HEK293 (cell line): ENCODE measurements around the gene DHX16.

Experiments
- CTCF ChIA-PET: fragments of 350-600 bp; formaldehyde crosslinking; extraction: SDS; loops from one replicate; lab custom pipeline; 2021; ENCODE audit warnings: antibody characterized with exemption; lab: Yijun Ruan, JAX
- POLR2A ChIA-PET: fragments of 300-600 bp; formaldehyde crosslinking; extraction: SDS; loops from one replicate; lab custom pipeline; 2020; ENCODE audit warnings: antibody characterized with exemption, inconsistent platforms; lab: Yijun Ruan, JAX
- H3K27ac ChIP-seq: fragments of 200-500 bp; sonication (Bioruptor generic); 2 replicates; pipeline ENCODE4 v1.5.1; 2014; ENCODE audit warnings: low read depth, low read length, control low read depth, inconsistent platforms; ENCODE audit errors: extremely low read depth
- H3K36me3 ChIP-seq, 2 experiments: fragments of 200-500 bp in 1 of 2; sonication (Bioruptor generic) in 1 of 2; 1 replicate in 1 of 2; 2 replicates in 1 of 2; pipeline ENCODE4 v1.5.1; 2014 to 2017; ENCODE audit warnings: inconsistent platforms in 2 of 2, low read length in 2 of 2; ENCODE audit not compliant: control insufficient read depth in 2 of 2, insufficient read depth in 1 of 2
- H3K4me1 ChIP-seq: fragments of 200-500 bp; sonication (Bioruptor generic); 2 replicates; pipeline ENCODE4 v1.5.1; 2014; ENCODE audit warnings: mild to moderate bottlenecking, low read length, inconsistent platforms; ENCODE audit not compliant: control insufficient read depth, insufficient read depth
- H3K4me3 ChIP-seq: 2 replicates; pipeline ENCODE4 v1.5.1; 2011; ENCODE audit warnings: low read depth, mild to moderate bottlenecking, control low read depth, low read length, moderate library complexity
- H3K9me3 ChIP-seq: fragments of 200-500 bp; sonication (Bioruptor generic); 2 replicates; pipeline ENCODE4 v1.5.1; 2014; ENCODE audit warnings: low read depth, low read length, inconsistent platforms; ENCODE audit not compliant: control insufficient read depth, insufficient read depth
- INSM2 ChIP-seq: fragments of 450-650 bp; formaldehyde crosslinking; IDR thresholded peaks from 2 replicates; pipeline ENCODE4 v1.5.1; 2016; ENCODE audit warnings: missing biosample characterization, missing genetic modification characterization
- MYNN ChIP-seq: fragments of 450-650 bp; formaldehyde crosslinking; IDR thresholded peaks from 2 replicates; pipeline ENCODE4 v1.5.1; 2016; ENCODE audit warnings: missing biosample characterization, missing genetic modification characterization, borderline replicate concordance
- SALL2 ChIP-seq: fragments of 450-650 bp; formaldehyde crosslinking; IDR thresholded peaks from 2 replicates; pipeline ENCODE4 v1.5.0; 2017; ENCODE audit warnings: missing biosample characterization, mild to moderate bottlenecking, missing genetic modification characterization, borderline replicate concordance
- ZBTB1 ChIP-seq: fragments of 450-650 bp; formaldehyde crosslinking; IDR thresholded peaks from 2 replicates; pipeline ENCODE4 v1.5.1; 2016; ENCODE audit warnings: missing biosample characterization, missing genetic modification characterization
- ZBTB48 ChIP-seq: fragments of 450-650 bp; formaldehyde crosslinking; IDR thresholded peaks from 2 replicates; pipeline ENCODE4 v1.5.1; 2016; ENCODE audit warnings: missing biosample characterization, missing genetic modification characterization
- ZBTB7A ChIP-seq: fragments of 450-650 bp; formaldehyde crosslinking; IDR thresholded peaks from 2 replicates; pipeline ENCODE4 v1.5.1; 2016; ENCODE audit warnings: low read depth, missing biosample characterization, missing genetic modification characterization
- ZNF341 ChIP-seq: fragments of 450-650 bp; formaldehyde crosslinking; IDR thresholded peaks from 2 replicates; pipeline ENCODE4; 2016; ENCODE audit warnings: low read depth, missing biosample characterization, missing genetic modification characterization
- ZNF514 ChIP-seq: fragments of 450-650 bp; formaldehyde crosslinking; IDR thresholded peaks from 2 replicates; pipeline ENCODE4 v1.5.1; 2016; ENCODE audit warnings: missing biosample characterization, missing genetic modification characterization
- ZNF596 ChIP-seq: fragments of 450-650 bp; IDR thresholded peaks from 2 replicates; pipeline ENCODE4 v1.5.0; 2018; ENCODE audit warnings: missing biosample characterization, mild to moderate bottlenecking, missing genetic modification characterization, moderate library complexity
- ZNF600 ChIP-seq: fragments of 450-650 bp; formaldehyde crosslinking; IDR thresholded peaks from 2 replicates; pipeline ENCODE4 v1.5.1; 2016; ENCODE audit warnings: missing biosample characterization, missing genetic modification characterization
- ZNF664 ChIP-seq: fragments of 450-650 bp; formaldehyde crosslinking; IDR thresholded peaks from 2 replicates; pipeline ENCODE4 v1.5.1; 2016; ENCODE audit warnings: missing biosample characterization, missing genetic modification characterization
- ZNF843 ChIP-seq: fragments of 450-650 bp; formaldehyde crosslinking; IDR thresholded peaks from 2 replicates; pipeline ENCODE4 v1.5.1; 2016; ENCODE audit warnings: missing biosample characterization, missing genetic modification characterization
- ZXDB ChIP-seq: fragments of 450-650 bp; formaldehyde crosslinking; IDR thresholded peaks from 2 replicates; pipeline ENCODE4 v1.5.1; 2016; ENCODE audit warnings: missing biosample characterization, missing genetic modification characterization
- TF ChIP-seq, protein P1 (sequence below): fragments of 450-650 bp; formaldehyde crosslinking; IDR thresholded peaks from 2 replicates; pipeline ENCODE4 v1.5.1; 2016; ENCODE audit warnings: missing biosample characterization, missing genetic modification characterization, borderline replicate concordance

DHX16 gene

GRCh38 chr6:30612687-30613248 is 60.0 kb downstream of the DHX16 start:
- CTCF ChIA-PET: interaction anchor here (0.6 to 3.2 kb wide), 20 partner anchors 9 to 475 kb away, joined by 3 to 29 read pairs (median 4); partner anchors contain the start of gene DHX16
- no peak overlapping the region for H3K4me3 ChIP-seq
- peaks cover 18% of the 10 kb centered on the region for H3K4me1 ChIP-seq
- POLR2A ChIA-PET: interaction anchor here (0.5 to 4.8 kb wide), 26 partner anchors 11 to 295 kb away, joined by 3 to 197 read pairs (median 6); partner anchors contain the start of genes ABCF1, ATAT1, DHX16 and FLOT1
- H3K9me3 ChIP-seq: no peaks in the 10 kb centered on the region
- peaks cover 17 to 51% of the 10 kb centered on the region in 2 experiments for H3K36me3 ChIP-seq
- H3K27ac ChIP-seq: peak overlapping the region; percentile 8; the same call in 1 of the 2 replicates
- TF ChIP-seq ZNF664 (tag by site-specific recombination) (peak; percentile 83), ZNF600 (peak; percentile 37; the same call in 1 of the 2 replicates)
- TF ChIP-seq, protein P1, sequence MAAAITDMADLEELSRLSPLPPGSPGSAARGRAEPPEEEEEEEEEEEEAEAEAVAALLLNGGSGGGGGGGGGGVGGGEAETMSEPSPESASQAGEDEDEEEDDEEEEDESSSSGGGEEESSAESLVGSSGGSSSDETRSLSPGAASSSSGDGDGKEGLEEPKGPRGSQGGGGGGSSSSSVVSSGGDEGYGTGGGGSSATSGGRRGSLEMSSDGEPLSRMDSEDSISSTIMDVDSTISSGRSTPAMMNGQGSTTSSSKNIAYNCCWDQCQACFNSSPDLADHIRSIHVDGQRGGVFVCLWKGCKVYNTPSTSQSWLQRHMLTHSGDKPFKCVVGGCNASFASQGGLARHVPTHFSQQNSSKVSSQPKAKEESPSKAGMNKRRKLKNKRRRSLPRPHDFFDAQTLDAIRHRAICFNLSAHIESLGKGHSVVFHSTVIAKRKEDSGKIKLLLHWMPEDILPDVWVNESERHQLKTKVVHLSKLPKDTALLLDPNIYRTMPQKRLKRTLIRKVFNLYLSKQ (tag by site-specific recombination): no peak

GRCh38 chr6:30612213-30612612 is 60.6 kb downstream of the DHX16 start:
- TF ChIP-seq ZNF341 (tag by site-specific recombination) (peak; percentile 58), ZNF596 (tag by site-specific recombination) (no peak)
- H3K4me3 ChIP-seq: no peak overlapping the region
- ChIA-PET POLR2A (interaction anchor here (0.5 to 4.8 kb wide), 24 partner anchors 12 to 235 kb away, joined by 3 to 197 read pairs (median 6); partner anchors contain the start of genes ABCF1, ATAT1, DHX16 and FLOT1), CTCF (interaction anchor here (0.5 to 3.2 kb wide), 18 partner anchors 12 to 475 kb away, joined by 3 to 29 read pairs (median 4); partner anchors contain the start of gene C6orf136)
- no peak overlapping the region for H3K27ac ChIP-seq
- peaks cover 22 to 57% of the 10 kb centered on the region in 2 experiments for H3K36me3 ChIP-seq
- no peaks in the 10 kb centered on the region for H3K9me3 ChIP-seq
- H3K4me1 ChIP-seq: peaks cover 18% of the 10 kb centered on the region

DNA sequence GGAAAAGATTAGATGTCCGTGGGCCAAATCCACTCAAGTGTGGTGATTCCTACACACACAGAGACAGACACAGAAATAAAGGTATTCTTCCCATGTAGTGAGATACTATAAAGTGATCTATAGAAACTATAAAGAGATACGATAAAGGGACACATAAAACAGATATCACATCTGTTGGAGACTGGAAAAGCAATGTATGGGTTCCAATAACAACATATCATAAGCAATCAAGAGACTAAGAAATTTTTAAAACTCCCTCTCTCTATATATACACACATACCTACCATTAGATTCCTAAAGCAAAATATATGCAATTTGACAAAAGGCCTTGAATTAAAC is 61.0 kb downstream of the DHX16 start:
- CTCF ChIA-PET: interaction anchor here (0.5 to 2.6 kb wide), 11 partner anchors 15 to 128 kb away, joined by 3 to 29 read pairs (median 5); partner anchors contain the start of gene C6orf136
- Histone ChIP-seq H3K27ac (no peak overlapping the region), H3K4me3 (no peak overlapping the region), H3K4me1 (peaks cover 18% of the 10 kb centered on the region), H3K9me3 (no peaks in the 10 kb centered on the region), H3K36me3 (peaks cover 26 to 59% of the 10 kb centered on the region in 2 experiments)
- POLR2A ChIA-PET: interaction anchor here (0.6 to 4.8 kb wide), 11 partner anchors 12 to 235 kb away, joined by 3 to 197 read pairs (median 11); partner anchors contain the start of genes ATAT1, DHX16, GNL1 and MDC1
- TF ChIP-seq SALL2: no peak
- no peak for TF ChIP-seq ZBTB7A
- TF ChIP-seq INSM2 (tag by site-specific recombination): no peak
- no peak for TF ChIP-seq MYNN (tag by site-specific recombination)
- TF ChIP-seq ZXDB: no peak
- no peak for TF ChIP-seq ZBTB1 (tag by site-specific recombination)
- TF ChIP-seq ZNF514 (tag by site-specific recombination): no peak
- no peak for TF ChIP-seq ZNF843 (tag by site-specific recombination)
- no peak for TF ChIP-seq ZBTB48 (tag by site-specific recombination)
